Activated effector memory CD4-positive, alpha-beta T cell treated with anti-CD3 and anti-CD28 coated beads, Interleukin-2, amount 50 U/mL, for 16 hours (primary cell): ENCODE results near the gene SCN8A.
"Not testable (repeated sequence)": the region's sequence is repeated elsewhere in the genome, so short reads cannot be mapped to it uniquely, and the experiment has no call there.

ENCODE experiments used
- DNase-seq: peaks from one replicate; pipeline ENCODE4 v3.0.0-alpha.2; 2020

SCN8A gene

GRCh38 chr12:51591016-51591901 lies at the start of gene SCN8A:
Gene SCN8A, plus strand, starts transcription at chr12:51591233. Its CDS starts 71,585 bp downstream, at chr12:51662818.
- DNase-seq, result peak; percentile 80

- DNase-seq, result no peak
These were observed 44.9 kb upstream of the SCN8A start for GRCh38 chr12:51546097-51546496.

DNA sequence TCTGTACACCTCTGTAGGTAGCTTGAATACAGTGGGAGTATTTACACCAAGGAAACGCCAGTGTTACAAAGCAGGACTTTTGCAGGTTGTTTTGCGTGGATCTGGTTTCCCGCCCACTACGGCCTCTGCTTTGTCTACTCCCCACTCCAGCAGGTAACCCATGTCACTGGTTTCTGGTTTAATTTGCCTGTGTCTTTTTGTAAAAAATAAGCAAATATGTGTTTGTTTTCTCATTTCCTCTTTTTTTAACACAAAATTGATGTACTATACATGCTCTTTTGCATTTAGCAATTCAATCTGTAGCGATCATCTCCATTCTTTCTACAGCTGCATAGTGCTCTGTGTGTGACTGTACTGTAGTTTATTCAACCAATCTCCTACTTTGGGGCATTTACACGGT lies 43.4 kb upstream of the SCN8A start:
- no peak for DNase-seq

DNA sequence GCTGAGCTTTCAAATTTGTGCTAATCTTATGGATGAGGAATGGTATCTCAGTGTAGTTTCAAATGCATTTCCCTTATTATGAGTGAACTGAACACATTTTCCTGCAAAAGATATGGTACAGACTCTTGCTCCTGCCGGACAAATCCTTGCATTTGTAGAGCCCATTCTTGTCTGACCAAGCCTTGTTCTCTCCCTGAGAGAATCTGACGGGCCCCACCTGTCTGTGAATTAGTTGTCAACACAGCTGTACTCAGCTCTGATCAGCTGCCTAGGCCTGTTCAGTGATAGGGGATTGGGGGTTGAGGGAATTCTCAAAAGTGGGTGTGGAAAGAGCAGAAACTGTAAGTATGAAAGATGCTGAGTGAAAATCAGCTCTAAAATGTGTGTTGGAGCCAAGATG lies 42.8 kb upstream of the SCN8A start:
- no peak for DNase-seq

DNA sequence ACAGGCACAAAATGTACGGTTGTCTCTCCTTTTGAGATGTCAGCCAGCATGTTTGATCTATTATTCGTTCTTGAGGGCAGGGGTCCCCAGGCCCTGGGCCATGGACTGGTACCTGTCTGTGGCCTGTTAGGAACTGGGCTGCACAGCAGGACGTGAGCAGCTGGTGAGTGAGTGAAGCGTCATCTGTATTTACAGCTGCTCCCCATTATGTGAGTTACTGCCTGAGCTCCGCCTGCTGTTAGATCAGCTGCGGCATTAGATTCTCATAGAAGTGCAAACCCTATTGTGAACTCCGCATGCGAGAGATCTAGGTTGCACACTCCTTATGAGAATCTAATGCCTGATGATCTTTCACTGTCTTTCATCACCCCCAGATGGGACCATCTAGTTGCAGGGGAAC lies 41.4 kb upstream of the SCN8A start:
- no peak for DNase-seq

DNA sequence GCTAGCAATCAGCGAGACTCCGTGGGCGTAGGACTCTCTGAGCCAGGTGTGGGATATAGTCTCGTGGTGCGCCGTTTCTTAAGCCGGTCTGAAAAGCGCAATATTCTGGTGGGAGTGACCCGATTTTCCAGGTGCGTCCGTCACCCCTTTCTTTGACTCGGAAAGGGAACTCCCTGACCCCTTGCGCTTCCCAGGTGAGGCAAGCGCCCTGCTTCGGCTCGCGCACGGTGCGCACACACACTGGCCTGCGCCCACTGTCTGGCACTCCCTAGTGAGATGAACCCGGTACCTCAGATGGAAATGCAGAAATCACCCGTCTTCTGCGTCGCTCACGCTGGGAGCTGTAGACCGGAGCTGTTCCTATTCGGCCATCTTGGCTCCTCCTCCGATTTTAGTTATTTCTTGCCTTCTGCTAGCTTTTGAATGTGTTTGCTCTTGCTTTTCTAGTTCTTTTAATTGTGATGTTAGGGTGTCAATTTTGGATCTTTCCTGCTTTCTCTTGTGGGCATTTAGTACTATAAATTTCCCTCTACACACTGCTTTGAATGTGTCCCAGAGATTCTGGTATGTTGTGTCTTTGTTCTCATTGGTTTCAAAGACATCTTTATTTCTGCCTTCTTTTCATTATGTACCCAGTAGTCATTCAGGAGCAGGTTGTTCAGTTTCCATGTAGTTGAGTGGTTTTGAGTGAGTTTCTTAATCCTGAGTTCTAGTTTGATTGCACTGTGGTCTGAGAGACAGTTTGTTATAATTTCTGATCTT lies 22.6 kb upstream of the SCN8A start:
- DNase-seq, result not testable (repeated sequence)

DNA sequence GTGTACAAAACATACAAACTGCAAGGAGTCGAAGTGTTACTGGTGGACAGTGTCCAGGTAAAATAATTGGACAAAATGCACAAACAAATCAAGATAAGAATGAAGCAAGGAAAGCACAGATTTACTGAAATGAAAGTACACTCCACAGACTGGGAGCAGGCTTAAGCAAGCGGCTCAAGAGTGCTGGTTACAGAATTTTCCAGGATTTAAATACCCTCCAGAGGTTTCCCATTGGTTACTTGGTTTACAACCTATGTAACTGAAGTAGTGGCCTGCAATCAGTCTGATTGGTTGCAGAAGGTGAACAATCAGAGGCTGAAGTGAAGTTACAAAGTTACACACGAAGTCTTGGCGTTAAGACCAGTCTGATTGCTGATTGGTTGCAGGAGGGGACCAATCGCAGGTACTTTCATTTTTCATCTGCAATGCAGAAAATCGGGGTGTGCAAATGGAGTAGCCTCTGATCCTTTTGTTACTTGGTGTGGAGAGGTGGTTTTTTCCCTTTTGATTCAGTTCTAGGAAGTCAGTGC lies 11.6 kb upstream of the SCN8A start:
- DNase-seq, result no peak

- DNase-seq, result no peak
These were observed 2.0 kb upstream of the SCN8A start for GRCh38 chr12:51589060-51589459.

DNA sequence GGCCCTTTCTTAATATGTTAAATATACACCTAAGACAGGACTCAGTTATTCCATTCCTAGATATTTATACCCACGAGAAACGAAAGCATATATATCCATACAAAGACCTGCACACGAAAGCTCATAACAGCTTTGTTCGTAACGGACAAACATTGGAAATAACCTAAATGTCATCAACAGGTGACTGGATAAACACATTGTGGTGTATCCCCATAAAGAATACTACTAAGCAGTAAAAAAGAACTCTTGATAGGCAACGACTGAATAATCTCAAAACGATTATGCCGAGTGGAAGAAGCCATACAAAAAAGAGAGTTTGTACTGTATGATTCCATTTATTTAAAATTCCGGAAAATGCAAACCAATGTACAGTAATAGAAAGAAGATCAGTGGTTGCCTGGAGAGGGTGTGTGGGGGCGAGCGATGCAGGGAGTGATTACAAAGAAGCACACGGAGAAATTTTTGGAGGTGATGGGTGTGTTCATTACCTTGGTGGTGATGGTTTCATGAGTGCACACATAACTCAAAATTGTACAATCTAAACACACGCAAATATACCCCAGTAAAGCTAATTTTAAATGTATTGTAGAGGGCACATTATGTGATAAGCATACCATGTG lies 1.4 kb upstream of the SCN8A start:
- DNase-seq, result no peak

GRCh38 chr12:51590347-51591015 lies 552 bp upstream of the SCN8A start:
- DNase-seq, result peak; percentile 89

GRCh38 chr12:51592034-51592705 lies 1.1 kb downstream of the SCN8A start:
- no peak for DNase-seq

DNA sequence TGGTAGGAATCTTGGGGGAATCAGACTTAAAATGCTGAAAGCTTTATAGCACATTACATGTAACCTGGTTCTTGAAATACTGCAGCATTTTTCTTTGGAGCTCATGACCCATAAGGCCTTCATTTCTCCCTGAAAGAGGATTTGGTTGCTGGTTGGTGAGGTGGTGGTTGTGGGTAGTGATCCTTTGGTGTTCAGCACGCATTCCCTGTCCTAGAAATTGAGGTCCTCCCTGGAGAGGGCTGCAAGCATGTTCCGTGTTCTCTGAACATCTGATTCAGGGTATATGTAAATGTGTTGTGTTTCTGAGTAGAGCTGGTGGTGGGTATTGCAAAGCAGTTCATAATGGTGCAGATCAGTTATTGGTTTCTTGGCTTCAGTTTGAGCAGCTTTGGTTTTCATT lies 2.0 kb downstream of the SCN8A start:
- DNase-seq, result no peak

DNA sequence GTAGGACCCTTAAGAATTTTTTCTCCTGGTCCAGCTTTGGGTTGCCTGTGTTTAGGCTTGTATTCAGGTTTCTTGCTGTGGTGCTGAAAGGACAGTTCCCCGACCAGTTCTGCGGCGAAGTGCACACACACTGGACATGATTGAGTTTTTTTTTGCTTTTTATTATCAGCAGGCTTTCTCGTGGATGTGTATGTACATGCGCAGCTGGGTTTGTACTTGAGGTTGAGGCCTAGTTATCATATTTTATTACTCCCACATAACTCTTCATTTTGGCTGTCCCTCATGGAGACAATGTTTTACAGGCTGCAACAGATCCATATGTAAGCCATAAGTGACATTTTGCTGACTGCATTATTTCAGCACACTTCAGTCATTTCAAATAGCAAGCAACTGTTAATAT lies 2.5 kb downstream of the SCN8A start:
- DNase-seq, result no peak

GRCh38 chr12:51598156-51598555 lies 7.1 kb downstream of the SCN8A start:
- DNase-seq, result no peak

DNA sequence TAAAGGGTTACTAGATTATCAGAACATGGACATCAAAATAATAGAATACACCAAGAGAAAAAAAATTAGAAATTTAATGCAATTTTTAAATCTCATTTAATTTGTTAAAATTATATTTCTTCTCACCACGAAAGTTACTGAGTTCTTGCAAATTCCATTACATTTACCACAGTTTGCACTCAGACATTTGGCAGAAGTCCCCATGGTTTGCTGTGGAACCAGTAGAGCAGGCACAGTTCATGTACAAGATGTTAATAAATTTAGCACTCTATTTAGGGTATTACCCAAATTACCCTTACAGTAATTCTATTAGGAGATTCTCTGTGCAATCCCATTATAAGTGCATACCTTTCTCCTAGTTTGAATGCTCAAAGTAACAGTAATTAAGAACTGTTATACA lies 9.7 kb downstream of the SCN8A start:
- DNase-seq, result no peak

DNA sequence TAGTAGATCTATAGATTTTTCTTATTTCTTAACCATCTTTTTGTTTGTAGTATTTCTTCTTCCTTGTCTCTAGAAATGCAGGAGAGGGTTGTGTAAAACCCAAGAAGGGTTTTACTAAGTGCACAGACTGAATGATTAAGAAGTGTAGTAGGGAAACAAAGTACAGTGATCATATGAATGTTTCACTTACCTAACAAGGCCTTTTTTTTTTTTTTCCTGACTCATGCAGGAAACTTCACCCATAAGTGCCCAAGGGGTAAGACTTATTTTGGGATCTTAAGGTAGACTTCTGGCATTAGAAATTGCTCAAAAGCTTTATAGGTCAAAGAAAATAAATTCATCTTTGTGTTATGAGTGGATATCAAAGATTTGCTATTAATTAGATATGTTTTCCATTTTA lies 10.2 kb downstream of the SCN8A start:
- DNase-seq, result no peak

GRCh38 chr12:51605896-51606295 lies 14.9 kb downstream of the SCN8A start:
- DNase-seq, result not testable (repeated sequence)

- DNase-seq, result not testable (repeated sequence)
These were observed 16.2 kb downstream of the SCN8A start for GRCh38 chr12:51607197-51607596.

DNA sequence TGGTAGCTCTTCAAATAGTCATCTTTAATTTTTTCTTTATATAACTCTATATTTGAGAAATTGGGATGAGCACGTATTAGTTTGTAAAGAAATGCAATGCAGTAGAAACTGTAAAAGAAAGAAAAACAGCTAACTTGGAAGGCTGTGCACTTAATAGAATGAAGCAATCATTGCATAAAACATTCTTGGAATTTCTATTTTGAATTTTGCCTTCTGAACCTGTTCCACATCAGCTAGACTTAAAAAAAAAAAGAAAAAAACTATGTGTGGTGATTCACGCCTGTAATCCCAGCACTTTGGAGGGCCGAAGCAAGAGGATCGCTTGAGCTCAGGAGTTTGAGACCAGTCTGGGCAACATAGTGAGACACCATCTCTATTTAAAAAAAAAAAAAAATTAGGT lies 29.4 kb downstream of the SCN8A start:
- no peak for DNase-seq

DNA sequence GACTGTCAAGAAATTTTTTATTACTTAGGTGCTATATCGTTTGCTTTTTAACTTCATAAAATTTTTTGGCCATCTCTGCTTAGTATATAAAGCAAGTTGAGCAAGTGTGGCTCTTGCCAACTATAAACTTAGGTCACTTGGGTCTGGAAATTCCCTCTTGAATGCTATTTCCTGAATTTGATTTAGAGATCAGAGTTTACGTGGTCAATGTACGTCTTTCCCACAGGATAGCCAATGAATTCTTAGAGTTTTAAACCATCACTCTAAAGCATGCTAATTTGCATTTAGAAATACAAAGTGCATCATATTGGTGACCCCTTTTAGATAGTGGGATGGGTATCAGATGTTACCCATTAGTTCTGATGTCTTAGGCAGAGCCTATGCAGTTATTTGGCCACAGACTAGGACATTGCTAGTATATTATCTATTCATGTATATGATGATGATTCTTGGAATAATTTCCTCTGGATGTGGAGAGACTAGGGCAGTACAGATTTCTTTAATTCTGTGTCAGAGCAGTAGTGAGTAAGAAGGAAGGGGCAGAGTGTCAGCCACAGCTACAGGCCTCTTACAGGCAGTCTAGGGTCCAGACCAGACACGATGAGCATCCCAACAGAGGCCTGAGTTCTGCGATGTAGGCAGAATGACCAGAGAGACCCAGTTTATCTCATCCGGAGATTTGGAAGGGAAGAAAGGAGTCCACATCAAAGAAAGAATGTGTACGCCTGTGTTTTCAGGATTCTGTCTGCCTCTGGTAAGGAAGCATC lies 30.3 kb downstream of the SCN8A start:
- DNase-seq, result no peak

DNA sequence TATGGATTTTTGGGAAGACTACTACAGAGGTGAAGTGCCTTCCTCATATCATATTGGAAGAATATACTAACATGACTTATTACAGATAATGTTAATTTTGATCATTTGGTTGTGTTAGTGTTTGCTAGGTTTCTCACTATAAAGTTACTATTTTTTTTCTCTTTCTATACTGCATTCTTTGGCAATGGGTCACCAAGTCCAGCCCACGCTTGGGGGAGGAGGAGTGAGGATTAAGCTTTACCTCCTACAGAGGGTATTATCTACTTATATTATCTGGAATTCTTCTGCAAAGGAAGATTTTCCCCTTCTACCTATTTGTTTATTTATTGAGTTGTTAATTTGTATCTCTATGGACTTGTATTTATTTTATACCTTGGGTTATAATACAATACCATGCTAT lies 31.5 kb downstream of the SCN8A start:
- DNase-seq, result no peak
